Peyer's patch (tissue), 4 donors: ENCODE measurements around the gene RNF41.

Experiments used
- CTCF ChIP-seq, 6 experiments: fragments of 450-650 bp in 4 of 6; fragments of 200-600 bp in 2 of 6; sonication (generic) in 1 of 6; IDR thresholded peaks; one replicate each; pipeline ENCODE4 v1.5.1; 2017 to 2019; ENCODE audit warnings: antibody characterized with exemption in 6 of 6, mild to moderate bottlenecking in 3 of 6, moderate library complexity in 1 of 6
- POLR2A ChIP-seq, 2 donors: fragments of 450-650 bp; IDR thresholded peaks; one replicate each; pipeline ENCODE4 v1.5.1; 2017; ENCODE audit warnings: antibody characterized with exemption in 2 of 2, mild to moderate bottlenecking in 2 of 2, moderate library complexity in 2 of 2

GRCh38 chr12:56172839-56173238, 48.9 kb downstream of the RNF41 start:
- TF ChIP-seq CTCF (IDR thresholded peaks at IDR 0.05) (no peak), POLR2A (IDR thresholded peaks at IDR 0.05) (no peak)
